Measurements from ENCODE around the gene SYNE1.

Gene SYNE1

DNA sequence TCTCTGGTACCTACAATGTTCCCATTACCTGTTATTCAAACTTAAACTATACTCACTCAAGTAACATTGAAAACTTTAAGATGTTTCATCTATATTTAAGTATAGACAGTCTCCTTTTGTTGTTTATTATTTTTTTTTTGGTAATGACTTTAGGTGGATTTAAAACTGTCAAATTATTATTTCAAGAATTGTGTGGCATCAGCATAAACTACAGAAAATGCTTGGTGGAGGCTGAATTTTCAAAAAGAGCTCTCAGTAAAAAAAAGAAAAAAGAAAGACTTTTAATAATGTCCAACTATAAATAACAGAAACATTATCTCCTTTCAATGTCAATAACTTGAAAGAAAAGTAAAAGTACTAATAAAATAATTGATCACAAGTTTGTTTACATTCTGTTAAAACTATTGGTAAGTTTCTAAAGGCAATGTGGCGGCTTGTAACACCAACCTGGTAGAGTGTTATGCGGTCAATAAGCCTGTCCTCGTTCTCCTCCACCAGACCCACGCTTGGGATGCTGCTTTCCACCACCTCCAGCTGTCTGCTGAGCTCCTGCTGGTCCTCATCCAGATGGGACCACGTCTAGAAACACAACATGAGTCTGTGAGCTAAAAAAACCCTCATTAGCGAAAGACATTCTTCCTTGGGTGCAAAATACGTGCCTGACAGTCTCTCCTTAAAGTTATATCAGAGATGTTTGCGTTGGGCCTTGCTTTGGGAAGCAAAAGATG lies 400.6 kb downstream of the SYNE1 start:
- no peak for DNase-seq (ENCODE audit: low spot score)

DNA sequence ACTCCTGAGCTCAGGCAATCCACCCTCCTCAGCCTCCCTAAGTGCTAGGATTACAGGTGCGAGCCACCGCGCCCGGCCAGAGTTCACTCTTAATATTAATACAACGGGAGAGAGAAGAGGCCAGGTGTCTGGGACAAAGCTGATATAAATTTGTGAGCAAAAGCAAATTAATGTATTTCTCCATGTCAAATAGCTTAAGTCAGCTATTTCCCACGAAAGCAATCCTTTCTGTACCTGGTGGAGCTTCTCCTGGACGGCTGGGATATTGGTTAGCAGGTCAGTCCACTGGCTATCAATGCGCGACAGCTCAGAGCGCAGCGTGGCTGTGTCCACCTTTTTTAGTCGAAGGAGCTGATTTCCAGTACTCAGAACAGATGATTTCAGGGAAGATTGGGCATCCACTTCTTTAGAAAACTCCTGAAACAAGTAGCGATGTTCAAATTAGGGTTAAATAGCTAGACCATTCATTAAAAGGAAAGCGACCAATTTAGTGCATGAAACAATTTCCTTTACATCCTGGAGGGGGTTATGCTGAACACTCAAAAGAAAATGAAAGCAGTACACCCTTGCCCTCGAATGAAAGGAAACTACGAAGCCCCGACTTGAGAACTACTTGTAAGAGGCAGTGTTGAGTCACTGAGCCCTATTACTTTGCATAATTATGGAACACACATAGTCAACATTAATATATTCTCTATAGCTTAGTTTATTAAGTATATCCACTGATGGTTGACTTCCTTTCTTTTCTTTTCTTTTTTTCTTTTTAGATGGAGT lies 403.4 kb downstream of the SYNE1 start:
- no peak for DNase-seq (ENCODE audit: low spot score)

DNA sequence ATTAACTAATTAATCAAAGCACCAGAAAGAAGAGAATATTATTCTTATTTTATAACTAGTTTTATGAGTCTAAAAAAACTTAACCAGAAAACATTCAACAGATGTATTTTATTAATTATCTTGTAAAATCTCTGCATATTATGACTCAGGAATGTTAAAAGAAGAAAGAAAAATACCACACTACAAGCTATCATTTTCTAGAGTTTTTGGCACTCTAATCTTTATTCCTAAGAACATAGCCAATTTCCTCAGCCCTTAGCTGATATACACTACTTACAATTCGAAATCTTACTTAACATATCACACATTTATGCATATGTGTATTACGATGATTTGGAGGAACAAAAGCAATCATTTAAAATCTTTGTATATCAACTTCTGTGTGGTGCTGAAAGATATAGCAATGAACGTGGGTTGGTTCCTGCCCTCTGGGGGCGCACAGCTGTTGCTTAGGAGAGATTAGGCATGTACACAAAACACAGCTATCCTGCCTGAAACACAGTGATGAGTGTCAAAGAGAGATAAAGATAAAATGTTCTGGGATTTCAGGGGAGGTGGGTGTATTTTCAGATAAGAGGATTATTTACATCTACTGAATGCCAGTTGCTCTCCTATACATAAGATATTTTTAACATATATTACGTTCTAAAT lies 404.5 kb downstream of the SYNE1 start:
- DNase-seq (ENCODE audit: low spot score), result no peak

DNA sequence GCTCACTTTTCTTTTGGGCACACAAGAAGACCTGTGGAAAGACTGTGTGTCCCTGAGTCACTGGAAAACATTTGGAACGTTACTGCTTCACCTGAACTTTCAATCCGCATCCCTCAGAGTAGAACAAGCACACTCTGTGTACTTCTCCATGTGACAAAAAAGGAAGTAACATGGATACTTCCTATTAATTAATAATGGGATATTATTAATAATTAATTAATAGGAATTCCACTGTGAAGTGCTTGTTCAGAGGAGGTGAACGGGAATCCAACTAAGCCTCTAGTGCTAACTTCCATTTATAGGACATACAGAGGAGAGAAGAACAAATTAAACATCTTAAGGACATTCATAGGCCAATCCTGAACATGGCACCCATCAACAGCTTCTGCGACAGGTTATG lies 407.8 kb downstream of the SYNE1 start:
- DNase-seq (ENCODE audit: low spot score), result no peak

DNA sequence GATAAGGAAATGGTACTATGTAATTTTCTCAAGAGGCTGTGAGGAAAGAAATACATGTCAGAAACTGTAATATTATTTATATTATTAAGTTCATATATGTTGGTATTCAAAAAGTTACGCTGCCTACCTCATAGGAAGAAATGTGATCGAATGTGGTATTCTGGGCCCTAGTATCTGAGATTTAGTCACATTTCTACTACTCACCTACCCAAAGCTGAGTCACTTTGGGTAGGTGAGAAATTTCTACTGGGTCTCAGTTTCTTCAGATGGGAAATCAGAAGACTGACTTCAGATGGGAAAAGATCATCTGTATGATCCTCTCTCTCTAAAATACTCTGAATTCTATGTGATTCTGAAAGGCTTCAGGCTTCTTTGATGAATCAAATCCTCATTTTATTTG lies 411.0 kb downstream of the SYNE1 start:
- no peak for DNase-seq (ENCODE audit: low spot score)

DNA sequence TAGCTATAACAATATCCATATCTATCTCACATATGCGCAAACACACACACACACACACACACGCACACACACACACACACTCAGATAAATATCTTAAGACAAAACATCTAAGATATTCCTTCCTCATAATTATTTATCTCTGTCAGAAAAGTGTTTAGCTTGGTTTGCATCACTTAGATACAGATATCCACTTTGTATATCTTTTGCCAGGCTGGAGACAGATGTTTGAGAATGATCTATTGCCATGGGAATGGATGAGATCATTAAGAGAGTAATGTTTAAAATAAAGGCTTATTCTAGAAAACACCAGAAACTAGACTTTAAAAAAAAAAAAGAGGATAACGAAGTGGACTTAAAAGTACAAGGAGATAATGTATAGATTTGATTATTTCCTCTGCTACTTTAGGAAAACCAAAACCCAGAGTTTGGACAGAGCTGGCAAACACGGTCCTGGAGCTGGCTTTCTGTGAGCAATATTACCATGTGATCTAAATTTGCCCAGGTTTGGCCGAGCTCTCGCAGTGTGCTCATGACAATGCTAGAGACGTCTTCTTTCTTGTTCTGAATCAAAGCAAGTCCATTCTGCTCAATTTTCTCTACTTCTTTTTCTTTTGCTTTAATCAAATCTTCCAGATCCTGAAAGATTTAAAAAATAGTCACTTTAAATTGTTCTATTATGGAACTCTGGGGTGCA lies 411.8 kb downstream of the SYNE1 start:
- DNase-seq (ENCODE audit: low spot score), result no peak

DNA sequence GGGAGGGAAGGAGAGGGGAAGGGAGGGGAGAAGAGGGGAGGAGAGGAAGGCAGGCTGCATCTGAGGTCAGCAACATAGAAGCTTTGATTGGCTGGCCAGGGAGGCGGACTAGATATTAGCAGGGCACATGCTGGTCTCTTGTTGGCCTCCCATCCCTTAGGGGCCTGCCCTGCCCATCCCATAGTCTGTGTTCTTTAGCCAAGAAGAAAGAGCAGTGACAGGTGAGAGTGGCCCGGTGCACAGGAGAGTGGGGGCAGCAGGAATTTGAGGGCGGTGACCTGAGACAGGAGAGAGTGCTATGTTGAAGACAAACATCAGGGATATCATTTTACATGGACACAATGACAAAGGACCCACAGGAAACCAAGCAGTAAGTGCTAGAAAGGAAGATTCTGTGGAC lies 413.5 kb downstream of the SYNE1 start:
- no peak for DNase-seq (ENCODE audit: low spot score)

DNA sequence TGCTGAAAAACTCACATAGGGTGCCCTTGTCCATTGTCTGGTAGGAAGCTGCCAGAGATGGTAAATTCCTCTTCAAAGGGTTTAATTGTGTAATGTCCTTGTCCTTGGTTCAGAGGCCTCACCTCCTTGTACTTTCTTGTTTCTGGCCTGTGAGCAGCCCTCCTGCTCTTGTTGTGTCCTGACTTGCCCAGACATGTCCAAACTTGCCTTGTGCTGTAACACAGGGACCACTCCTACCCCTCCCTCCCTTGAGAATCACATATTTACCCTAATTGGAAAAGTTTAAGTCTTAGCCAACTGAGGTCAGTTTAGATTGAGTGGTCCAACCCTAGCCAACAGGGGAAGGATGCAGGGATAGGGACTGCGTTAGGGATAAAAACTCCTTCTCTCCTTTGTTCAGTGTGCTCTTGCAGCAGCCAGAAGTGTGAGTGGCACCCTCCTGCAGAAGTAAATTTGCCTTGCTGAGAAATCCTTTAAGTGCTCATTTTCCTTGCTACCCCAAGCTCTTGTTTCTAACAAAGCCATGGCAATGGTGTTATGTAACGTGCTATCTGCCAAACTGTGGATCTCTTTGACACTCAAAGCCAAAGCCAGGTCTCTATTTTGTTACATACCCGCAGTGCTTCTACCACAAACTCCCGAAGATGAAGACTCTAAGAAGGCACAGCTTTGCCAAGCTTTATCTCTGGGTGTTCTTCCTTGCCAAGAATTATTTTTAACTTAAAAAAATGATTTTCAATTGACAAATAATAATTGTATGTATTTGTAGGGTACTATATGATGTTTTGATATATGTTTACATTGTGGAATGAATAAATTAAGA lies 415.1 kb downstream of the SYNE1 start:
- no peak for DNase-seq (ENCODE audit: low spot score)

DNA sequence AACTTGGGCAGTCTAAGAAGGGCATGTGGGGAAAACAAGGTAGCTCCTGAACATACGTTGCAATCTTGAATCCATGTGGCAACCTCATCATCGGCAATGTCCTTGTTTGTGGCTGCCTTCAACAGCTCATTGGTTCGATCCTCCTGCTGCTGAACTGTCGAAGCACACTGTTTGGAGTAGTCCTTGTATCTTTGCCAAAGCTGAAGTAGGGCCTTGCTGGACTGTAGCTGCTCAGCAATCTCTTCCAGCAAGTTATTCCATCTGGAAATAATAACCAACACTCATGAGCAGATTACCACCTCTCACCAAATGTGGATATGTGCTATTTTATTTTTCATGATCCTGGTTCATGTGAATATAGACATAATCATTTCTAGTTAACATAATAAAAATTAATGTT lies 416.4 kb downstream of the SYNE1 start:
- no peak for DNase-seq (ENCODE audit: low spot score)

DNA sequence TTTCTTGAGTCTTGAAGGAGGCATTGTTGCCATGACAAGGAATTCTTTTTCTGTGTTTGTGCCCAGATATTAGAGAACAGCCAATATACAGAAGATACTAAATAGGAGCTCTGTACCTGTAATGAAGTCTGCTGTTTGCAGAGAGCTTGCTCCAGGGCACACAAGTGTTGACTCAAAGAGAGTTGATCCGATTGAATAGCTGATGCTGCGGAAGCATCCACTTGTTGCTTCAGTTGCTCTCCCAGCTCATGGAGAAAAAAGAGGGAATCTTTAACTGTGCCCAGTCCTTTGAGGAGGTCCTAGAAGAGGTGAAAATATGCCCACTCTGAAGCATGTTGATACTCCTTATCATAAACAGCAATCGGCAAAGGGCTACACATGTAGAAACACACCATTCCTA lies 418.3 kb downstream of the SYNE1 start:
- no peak for DNase-seq (ENCODE audit: low spot score)

DNA sequence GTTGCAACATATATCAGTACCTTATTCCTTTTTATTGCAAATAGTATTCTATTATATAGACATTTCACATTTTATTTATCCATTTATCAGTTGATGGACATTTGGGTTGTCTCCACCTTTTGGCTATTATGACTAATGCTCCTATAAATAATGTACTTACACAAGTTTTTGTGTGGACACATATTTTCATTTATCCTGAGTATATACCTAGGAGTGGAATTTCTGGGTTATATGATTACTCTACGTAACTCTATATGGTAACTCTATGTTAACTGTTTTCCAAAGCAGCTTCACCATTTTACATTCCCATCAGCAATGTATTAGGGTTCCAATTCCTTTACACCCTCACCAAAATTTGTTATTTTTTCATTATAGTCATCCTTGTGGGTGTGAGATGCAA lies 424.7 kb downstream of the SYNE1 start:
- no peak for DNase-seq (ENCODE audit: low spot score)

DNA sequence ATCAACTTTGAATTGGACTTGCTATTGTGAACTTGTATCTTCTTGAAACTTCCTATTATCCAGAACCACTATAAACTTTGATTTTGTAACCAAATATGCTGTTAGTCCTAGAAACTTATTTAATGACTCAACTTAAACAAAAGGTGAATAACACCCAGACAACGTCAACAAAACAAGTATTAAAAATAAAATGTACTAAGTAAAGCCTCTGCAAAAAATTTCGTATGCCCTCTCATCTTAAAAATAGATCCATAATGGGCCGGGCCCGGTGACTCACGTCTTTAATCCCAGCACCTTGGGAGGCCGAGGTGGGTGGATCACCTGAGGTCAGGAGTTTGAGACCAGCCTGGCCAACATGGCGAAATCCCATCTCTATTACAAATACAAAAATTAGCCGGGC lies 428.0 kb downstream of the SYNE1 start:
- DNase-seq (ENCODE audit: low spot score), result no peak

DNA sequence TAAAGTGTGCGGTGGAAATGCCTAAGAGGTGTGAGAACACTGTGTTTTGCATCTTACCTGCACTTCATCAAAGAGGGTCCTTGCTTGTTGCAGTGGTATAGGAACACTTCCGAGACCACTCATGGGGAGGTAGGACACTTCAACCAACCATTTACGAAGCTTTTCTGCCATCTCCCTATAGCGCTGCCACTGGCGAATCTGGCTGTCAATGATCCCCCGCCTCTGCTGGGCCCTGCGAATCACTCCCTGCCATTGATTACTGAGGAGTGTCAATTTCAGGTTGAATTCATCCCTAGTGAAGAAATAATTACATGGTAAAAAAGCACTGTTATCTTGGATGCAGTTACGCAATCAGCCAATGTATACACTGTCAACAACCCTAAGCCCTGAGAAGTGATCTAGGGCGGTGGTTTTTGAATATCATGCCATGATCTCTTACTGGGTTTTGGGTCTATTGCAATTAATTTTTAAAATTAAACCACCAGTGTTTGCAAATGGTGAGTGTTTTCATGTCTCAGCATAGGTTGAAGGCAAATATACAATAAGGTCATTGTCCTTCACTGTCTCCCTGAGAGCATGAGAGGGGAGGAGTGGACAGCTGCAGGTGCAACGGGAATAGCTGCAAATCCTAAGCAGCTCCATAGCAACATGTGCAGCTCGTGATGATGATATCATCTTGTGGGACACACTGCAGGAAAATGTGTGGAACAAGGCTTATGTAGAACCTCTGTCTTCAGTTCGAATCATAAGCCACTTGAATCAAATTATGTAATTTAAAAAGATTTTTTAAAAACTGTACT lies 429.0 kb downstream of the SYNE1 start:
- DNase-seq (ENCODE audit: low spot score), result no peak

DNA sequence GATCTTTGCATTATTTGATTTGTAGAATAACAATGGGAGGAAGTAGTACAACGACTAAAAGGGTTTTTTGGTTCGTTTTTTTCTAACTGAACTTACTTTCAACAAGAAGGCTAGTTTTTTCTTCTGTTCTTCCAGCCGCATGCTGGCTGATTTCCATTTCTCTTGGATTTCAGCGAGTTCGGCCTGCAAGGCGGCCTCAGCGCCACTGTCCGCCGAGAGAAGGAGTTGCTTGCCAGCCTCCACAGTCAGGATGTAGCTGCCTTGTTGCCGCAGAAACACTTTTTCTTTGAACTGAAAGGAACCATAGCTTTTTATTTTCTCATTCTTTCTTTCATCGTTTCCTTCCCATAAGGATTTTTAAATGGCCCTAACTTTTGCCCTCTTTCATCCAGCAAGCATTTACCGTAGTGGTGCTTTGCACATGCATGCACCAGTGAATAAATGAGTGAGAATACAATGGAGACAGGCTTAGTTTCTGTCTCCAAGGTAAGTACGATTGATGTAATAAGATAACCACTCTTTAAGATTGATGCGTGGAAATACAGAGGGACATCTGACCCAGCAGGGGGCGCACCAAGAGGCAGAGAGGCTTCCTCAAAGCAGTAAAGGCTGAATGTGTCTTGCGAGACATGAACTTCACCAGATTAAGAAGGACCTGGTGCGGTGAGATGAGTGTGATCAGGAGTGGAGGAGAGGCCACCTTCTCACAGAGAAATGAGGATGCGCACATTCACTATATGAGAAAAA lies 430.9 kb downstream of the SYNE1 start:
- DNase-seq (ENCODE audit: low spot score), result no peak

DNA sequence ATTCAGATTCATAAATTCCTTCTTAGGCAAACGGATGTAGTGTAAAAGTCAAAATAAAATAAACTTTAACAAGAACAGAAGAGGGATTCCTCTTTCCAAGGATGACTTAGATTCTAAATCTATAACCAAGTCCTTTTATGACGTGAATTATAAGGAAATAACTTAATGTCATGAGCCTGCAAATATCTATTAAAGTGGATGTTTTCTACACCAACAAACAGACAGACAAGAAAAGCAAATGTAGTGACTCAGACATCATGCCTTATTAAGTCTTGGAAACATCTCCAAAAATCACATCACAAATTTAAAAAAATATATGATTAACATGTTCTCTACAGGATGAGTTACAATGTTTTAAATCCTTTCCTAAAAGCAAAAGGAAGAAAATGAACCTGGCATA lies 432.6 kb downstream of the SYNE1 start:
- DNase-seq (ENCODE audit: low spot score), result no peak

DNA sequence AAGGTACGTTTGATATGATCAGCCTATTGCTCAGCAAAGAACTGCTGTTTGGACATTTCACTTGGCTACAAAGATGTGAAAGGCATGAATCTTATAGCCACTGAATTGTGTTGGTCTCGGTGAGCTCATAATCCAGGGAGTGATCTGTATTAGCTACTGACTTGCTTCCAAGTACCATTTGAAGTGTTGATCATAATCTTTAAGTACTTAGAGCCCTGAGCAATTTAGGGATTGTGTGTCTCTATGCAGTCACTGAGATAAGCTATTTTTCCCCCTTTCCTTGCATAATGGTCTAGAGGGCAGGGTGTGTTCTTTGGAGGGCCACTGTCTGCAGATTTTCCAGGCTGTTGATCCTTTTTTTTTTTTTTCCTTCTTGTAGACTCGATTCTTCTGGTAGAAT lies 436.0 kb downstream of the SYNE1 start:
- DNase-seq (ENCODE audit: low spot score), result no peak

DNA sequence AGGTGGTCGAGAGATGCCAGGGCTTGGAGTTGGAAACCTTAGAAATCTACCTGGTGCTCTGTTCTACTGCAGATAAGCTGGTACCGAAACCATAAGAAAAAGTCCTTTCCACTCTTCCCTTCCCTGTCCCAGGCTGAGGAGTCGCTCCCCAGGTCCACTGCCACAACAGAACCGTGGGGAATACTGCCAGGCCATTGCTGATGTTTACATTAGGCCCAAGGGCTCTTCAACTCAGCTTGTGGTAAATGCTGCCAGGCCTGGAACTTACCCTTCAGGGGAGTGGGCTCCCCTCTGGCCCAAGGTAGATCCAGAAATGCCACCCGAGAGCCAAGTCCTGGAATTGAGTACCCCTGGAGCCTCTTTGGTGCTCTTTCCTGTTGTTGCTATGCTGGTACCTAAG lies 441.3 kb downstream of the SYNE1 start:
- DNase-seq (ENCODE audit: low spot score), result no peak

DNA sequence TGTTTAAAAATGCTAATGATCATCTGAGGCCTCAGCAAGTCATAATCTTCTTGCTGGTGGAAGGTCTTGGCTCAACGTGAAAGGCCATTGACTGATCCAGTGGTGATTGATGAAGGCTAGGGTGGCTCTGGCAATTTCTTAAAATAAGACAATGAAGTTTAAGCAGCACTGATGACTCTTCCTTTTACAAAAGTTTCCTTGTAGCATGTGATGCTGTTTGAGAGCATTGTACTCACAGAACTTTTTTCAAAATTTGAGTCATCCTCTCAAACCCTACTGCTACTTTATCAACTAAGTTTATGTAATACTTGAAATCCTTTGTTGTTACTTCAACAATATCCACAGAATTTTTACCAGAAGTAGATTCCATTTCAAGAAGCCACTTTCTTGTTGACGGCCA lies 447.4 kb downstream of the SYNE1 start:
- DNase-seq (ENCODE audit: low spot score), result no peak

DNA sequence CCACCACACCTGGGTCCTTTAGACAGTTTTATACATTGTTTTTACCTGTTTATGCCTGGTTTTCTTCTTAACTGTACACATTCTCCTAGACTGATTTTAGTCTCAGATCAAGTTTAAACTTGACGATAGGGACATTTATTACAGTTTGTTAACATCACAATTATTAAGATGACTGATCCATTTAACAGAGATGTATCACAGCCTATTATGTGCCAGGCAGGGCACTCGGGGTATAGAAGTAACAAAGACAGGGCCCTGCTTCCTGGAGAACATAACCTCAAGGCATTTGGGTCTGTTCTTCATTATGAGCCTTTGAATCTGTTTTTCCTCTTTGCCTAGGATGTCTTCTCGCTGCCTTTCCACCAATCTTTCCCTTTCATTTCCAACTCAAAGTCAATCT lies 449.2 kb downstream of the SYNE1 start:
- no peak for DNase-seq (ENCODE audit: low spot score)

DNA sequence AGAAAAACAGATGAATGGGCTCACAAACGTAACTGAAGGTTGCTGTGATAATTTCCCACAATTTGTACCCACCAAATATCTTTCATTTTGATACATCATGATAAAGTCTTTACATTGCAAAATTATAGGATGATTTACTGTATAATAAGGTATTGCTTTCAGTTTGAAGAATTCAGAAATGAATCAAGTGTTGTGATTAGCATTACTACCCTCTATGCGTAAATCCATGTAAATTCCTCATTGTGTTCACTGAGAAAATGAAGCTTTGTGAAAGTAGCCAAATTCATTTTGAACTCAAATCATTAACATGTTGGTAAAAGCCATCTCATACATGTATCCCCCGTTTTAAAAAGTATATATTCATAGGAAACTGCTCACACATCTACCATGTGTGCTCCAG lies 450.3 kb downstream of the SYNE1 start:
- DNase-seq (ENCODE audit: low spot score), result no peak

Measured in SK-N-DZ (cell line).